ENCODE measurements around the gene TBC1D24.

Gene TBC1D24

GRCh38 chr16:2500430-2500917, 25.5 kb downstream of the TBC1D24 start:
- DNase-seq: no peak

DNA sequence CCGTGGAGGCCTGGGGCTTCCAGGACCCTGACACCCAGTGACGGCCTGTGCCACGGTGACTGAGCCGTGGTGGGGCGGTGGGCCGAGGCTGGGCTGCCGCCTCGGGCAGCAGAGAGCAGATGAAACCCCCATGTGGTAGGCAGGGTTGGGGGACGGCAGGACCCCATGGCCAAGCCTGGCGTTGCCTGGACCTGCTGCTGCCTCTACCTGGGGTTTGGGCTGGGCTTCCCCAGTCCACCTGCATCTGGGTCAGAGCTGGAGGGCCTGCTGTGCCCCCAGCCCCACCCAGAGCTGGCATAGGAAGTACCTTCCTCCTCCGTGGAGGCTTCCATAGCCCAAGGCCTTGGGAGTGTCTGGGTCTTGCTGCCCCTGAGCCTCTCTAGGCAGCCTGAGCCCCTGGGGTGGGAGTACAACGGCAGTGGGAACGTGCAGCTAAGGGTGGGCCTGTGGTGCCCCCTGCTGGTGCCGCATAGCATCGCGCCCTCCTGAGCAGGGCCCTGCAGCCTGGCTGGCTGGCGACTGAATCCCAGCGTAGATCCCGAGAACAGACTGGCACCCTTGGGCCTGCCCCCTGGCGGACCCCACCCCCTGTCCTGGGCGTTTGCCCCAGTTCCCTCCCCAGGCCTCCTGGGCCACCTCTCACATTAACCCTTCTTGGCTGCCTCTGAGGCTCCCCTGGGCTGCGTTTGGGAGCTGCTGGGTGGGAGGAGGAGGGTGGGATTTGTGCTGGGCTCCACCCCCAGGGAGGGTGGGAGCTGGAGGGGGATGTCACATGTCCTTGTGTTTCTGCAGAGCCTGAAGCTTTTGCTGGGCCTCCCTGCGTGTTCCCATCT, 26.2 kb downstream of the TBC1D24 start:
- DNase-seq: peak; percentile 74

DNA sequence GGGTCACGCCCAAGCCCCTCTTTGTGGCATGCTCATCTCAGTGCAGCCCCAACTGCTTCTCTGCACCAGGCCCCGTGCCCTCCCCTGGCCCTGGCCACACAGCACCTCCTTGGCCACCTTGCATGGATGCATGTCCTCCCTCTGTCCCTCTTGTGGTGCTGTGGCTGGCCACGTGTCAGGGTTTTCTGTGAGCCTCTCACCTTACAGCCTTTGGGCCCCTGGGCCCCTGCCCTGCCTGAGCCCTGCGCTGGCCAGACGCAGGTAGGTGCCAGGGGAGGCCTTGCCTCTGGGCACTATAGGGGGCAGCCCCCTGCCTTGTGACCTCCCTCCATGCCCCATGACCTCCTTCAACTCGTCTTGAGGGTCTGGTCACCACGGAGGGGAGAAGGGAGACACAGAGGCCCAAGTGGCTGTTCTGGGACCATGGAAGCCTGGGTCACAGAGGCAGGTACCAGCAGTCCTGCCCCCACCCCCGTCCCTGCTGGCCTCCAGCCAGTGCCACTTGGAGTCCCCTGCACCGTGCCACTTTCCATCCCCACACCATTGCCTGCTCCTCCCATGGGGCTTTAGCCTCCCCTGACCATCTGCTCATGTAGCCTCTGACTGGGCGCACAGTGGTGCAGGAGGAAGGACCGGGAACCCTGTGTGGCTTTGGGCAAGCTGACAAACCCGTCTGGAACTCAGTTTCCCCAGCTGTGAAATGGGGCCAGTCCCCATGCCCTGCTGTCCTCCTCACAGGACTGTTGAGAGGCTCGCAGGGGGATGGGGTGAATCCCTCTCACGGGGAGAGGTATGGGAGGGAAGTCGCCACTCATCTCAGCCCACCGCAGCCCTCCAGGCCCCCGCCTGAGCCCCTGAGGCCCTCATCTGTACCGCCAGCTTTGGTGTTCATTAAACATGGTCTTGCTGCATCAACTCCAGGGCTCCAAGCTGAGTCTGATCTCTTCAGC, 27.3 kb downstream of the TBC1D24 start:
- no peak for DNase-seq

- no peak for DNase-seq
Measured at GRCh38 chr16:2505695-2506094, 30.8 kb downstream of the TBC1D24 start.

- DNase-seq: peak; percentile 66
Measured at GRCh38 chr16:2507052-2507659, 32.2 kb downstream of the TBC1D24 start.

DNA sequence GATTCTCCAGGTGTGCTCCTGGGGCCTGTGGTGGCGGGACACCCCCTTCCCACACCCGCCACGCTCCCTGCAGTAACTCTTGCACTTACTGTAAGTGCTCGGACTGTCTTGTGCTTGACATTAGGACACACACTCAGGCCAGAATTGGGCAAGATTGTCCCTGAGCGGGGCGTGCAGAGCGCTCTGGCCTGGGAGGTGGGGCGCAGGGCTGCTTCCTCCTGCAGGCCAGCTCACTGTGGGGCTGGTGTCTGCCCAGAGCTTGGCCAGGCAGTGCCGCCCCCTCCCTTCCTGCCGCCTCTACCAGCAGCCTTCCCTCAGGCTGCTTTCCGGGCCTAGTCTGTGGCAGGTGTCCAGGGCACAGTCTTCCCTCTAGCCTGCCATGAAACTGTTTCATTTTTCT, 32.7 kb downstream of the TBC1D24 start:
- peak; percentile 55 for DNase-seq

DNA sequence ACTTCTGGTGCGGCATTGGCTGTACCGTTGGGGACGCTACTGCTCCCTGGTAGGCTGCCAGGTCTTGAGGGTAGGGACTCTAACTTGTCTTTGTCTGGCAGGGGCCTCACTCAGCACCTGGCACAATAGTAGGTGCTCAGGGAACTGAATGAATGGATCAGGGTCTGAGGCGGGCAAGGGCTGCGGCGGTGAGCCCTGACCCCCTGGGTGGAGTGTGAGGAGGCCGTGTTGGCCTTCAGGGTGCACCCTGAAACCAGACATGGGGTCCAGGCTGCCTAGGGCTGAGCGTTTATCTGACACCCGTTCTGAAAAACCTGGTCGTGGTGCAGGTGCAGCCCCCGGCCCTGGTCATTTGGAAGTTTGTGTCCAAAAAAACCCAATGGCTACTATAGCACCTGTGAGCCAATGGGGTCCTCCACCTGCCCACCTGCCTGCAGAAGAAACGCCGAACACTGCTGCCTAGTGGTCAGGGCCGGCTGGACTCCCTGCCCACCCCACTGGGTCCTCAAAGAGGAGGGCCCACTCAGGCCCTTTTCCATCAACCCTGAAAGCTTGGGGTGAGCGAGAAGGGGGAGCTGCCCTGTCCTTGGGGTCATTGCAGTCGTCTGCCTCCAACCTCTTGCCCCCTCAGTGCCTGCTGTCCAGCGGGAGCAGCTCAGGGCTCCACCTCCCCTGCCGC, 33.9 kb downstream of the TBC1D24 start:
- DNase-seq: no peak

DNA sequence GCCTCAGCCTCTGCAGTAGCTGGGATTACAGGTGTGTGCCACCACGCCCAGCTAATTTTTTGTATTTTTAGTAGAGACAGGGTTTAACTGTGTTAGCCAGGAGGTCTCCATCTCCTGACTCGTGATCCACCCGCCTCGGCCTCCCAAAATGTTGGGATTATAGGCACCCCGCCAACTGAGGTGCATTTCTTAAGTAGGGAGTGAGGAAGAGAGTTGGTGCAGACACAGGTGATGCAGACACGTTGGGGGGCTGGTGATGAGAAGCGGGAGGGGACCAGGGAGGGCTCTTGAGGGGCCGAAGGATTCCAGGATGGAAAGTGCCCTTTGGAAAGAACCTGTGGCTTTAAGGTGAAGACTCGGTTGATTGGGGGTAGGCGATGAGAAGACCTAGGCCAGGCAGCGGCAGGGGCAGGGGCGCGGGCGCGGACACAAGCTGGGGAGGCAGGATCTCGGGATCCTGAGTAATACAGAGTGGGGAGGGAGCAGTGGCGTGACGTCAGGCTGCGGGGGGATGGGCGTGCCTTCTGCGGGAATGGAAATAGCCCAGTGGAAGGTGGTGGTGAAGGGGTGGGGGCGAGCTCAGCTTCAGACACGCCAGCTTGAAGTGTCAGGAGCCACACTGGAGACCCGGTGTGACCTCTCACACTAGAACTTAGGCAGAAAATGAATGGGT, 36.3 kb downstream of the TBC1D24 start:
- DNase-seq: no peak

DNA sequence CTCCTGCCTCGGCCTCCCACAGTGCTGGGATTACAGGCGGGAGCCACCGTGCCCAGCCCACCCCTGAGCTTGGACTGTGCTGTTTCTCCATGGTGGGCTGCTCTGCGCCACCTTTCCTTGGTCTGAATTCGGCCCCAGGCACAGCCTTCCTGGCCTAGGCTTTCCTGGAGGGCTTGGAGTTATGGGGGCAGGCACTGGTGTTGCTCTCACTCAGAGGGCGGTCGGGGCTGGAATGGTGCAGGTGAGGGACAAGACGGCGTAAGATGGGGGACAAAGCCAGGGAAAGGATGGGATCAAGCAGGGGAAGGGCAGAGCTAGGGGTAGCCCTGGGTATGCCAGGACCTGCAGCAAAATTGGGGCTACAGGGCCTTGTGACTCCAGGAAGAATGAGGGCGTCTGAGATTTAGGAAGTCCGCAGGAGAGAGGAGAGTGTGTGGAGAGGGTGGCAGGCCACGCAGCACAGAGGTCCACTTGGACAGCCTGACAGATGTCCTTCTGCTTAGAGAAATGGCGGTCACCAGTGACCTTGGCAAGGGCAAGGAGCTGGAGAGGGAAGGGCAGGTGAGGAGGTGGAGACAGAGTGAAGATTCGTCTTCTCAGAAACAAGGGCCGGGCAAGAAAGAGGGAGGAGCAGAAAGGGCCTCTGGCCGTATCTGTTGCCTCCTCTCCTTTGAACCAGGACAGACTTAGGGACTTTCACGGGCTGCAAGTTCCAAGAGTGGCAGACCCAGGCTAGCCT, 37.2 kb downstream of the TBC1D24 start:
- DNase-seq: no peak

DNA sequence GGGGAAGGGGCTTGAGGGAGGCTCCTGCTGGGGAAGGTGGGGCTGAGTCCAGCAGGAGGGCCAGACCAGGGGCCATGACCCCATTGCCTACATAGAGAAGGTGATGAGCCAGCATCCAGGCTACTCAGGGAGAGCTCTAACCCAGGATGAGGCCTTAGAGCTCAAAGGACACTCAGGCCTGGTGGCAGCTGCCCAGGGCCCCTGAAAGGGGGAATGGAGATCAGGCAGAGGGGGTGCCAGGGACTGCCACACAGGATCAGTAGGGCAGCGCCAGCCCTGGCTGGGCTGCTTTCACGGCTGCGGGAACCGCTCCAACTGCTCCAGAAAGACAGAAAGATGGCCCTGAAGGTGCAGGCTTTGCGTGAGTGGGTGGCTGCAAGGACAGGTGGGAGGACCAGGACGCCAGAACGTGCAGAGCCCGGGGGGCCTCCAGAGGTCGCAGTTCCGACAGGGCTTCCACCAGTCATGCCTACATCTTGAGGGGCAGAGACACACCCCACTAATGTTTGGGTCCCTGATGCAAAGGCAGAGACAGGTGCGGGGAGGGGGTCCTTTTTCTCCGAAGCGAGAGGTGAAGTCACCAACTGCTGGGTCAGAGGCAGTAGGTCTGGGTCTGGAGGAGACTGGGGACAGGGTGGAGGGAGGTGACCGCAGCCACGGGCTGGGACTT, 37.9 kb downstream of the TBC1D24 start:
- peak; percentile 42 for DNase-seq

DNA sequence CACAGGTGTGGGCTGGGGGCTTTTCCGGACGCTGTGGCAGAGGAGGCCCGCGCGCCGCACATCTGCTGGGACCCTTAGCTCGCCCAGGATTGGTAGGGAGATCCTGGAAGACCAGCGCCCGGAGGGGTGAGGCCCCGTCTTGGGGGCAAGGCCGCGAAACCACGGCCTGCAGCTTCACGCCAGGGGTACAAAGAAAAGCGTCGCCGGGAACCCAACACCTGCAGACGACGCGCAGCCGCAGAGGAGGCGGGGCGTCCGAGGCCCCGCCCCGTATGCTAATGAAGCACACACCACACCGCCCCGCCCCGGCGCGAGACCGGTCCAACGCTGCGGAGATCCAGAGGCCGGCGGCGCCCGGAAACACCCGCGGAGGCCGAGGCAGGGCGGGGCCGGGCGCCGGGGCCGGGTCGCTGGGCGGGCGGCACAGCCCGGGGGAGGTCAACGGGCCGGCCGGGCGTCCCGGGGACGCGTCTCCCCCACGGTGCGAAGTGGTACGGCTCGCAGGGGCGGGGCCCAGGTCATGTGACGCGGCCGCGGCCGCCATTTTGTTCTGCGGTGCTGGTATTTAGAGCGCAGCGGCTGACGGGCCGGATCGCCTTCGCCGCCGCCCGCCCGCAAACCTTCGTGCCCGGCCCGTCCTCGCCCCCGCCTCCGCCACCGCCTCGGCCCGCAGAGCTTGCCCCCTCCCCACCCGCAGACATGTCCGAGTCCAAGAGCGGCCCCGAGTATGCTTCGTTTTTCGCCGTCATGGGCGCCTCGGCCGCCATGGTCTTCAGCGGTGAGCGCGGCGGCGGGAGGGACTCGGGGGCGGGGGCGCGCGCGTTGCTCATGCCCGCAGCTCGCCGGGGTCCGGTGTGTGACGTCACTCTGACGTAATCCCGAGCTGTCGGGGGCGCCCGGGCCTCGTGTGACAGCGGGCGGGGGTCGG, 38.7 kb downstream of the TBC1D24 start, which contains the start of gene ATP6V0C:
ATP6V0C (plus strand) TSS at position 548 of the 928 bp plus-strand sequence; CDS start at position 700, 152 bp downstream.
- peak; percentile 93 for DNase-seq

DNA sequence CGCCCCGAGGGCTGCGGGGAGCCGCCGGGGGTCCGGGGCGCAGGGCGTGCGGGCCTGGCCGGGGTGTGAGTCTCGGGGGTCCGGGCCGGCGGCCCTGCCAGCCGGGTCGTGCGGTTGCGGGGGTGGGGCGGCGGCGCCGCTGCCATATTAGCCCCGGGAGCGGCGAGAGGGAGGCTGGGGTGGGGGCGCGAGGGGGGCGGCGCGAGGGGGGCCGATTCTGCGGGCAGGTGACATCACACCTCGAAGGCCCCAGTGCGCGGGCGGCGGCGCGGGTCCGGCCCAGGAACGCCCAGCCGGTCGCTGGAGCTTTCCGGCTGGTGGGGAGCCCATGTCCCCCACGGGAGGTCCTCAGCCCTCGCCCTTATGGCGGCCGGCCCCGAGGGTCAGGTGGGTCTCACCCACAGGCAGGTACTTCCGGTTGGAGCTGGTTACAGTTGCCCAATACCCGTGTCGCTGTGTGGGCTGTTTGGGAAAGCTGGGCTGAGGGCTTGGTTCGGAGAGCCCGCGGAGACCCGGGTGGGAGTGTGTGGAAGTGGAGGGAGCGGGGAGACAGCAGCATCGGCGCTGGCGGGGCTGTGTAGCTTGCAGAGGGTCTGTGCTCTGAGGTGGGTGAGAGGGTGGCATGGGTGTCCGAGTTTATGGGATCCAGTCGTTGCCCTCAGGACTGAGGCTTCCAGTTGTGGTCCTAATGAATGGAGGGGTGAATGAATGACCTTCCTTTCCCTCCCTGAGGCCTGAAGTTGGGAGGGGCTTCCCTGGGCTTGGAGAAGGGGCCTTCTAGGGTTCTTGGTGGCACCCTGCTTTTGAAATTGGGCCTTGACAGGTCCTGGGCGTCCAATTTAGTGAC, 39.6 kb downstream of the TBC1D24 start:
- peak; percentile 40 for DNase-seq

DNA sequence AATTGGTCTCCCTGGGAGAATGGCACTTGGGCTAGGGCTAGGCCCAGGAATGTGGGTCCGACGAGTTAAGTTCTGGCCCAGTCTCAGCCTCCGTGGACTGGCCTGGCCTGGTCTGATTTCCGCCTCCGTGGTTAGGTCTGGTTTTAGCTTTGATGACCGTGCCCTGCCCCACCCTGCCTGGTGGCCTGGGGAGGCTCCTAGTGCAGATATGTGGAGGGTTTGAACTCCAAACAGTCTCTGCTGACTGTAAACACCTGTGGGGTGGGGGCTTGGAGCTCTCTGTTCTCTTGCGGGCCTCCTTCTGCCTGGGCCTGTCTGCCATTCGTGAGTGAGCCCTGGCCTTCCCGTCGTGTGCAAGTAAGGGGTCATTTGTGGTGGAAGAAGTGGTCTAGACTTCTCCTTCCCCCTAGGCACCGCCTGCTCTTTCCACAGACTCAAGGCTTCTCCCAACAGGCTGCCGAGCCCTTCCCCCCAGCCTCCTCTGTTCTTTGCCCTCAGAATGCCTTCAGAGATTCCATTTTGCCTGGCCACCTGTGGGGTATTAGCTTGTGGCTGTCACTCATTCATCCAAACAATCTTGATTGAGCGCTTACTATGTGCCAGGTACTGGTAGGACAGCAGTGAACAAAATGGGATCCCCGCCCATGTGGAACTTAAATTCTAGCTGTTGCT, 40.4 kb downstream of the TBC1D24 start:
- no peak for DNase-seq

DNA sequence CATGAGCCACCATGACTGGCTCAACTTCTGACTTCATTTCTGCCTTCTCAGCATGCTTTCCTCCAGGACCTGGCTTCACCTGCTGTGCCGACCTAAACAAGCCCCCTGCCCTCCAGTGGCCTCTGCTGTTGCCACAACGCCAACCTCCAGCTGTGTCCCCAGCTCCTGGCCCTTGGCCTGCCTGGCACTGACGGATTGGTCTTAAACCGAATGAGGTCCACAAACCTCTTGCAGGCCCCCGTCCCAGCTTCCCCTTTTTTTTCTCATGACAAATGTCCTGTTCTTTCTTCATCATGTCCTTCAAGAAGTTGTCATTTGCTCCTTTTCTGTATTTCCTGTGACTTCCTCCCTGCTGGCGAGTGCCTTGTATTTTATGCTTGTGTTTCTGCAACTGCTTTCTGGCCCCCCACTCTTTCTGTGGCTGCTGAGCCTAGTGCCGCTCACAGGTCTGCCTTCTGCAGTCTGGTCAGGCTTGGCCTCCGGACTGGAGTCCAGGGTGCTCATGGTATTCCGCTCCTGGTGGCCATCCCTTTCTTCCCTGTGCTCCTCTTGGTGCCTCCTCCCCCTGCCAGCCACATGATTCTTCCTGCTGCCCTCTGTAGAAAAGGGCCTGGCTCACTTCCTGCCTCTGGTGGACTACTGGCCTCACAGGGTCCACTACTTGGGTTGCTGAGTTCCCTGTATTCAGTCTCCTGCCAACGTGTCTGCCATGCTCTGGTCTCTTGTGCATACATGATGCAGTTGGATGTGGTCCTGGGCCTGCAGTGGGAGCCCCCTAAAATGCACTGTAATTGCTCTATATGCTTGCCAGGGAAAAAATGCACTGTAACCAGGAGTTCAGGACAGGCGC, 41.7 kb downstream of the TBC1D24 start:
- peak; percentile 45 for DNase-seq

- no peak for DNase-seq
Measured at GRCh38 chr16:2517954-2518605, 43.2 kb downstream of the TBC1D24 start.

All from CD4-positive, alpha-beta T cell treated with Interferon gamma for 1 hour (primary cell).